Subcutaneous abdominal adipose tissue (tissue), 5 donors: ENCODE data around the gene MAPK11.

Source experiments
- H3K27ac ChIP-seq: one replicate; pipeline ENCODE4 v1.7.0; 2013; ENCODE audit warnings: low read depth, mild to moderate bottlenecking, inconsistent platforms, low read length, moderate library complexity
- H3K27me3 ChIP-seq, 5 donors: one replicate each; pipeline ENCODE4 v1.7.0; 2013; ENCODE audit warnings: low read length in 5 of 5, inconsistent platforms in 1 of 5; ENCODE audit not compliant: control insufficient read depth in 5 of 5, insufficient read depth in 4 of 5
- H3K36me3 ChIP-seq, 5 donors: one replicate each; pipeline ENCODE4 v1.7.0; 2013; ENCODE audit warnings: low read length in 5 of 5; ENCODE audit not compliant: control insufficient read depth in 5 of 5, insufficient read depth in 5 of 5
- H3K4me1 ChIP-seq, 5 donors: one replicate each; pipeline ENCODE4 v1.7.0; 2013; ENCODE audit warnings: low read length in 5 of 5, mild to moderate bottlenecking in 3 of 5, moderate library complexity in 1 of 5; ENCODE audit not compliant: control insufficient read depth in 5 of 5, insufficient read depth in 5 of 5
- H3K4me3 ChIP-seq, 5 donors: one replicate each; pipeline ENCODE4 v1.7.0; 2013; ENCODE audit warnings: low read length in 5 of 5, low read depth in 1 of 5
- H3K9ac ChIP-seq, 5 donors: one replicate each; pipeline ENCODE4 v1.7.0; 2013; ENCODE audit warnings: low read length in 5 of 5, mild to moderate bottlenecking in 4 of 5, moderate library complexity in 3 of 5
- H3K9me3 ChIP-seq, 5 donors: one replicate each; pipeline ENCODE4 v1.7.0; 2013; ENCODE audit warnings: low read length in 5 of 5; ENCODE audit not compliant: control insufficient read depth in 5 of 5
- donor health status: healthy.
- donor health status: healthy.
- donor health status: healthy.
- donor health status: healthy.
- donor health status: healthy.

The MAPK11 gene

DNA sequence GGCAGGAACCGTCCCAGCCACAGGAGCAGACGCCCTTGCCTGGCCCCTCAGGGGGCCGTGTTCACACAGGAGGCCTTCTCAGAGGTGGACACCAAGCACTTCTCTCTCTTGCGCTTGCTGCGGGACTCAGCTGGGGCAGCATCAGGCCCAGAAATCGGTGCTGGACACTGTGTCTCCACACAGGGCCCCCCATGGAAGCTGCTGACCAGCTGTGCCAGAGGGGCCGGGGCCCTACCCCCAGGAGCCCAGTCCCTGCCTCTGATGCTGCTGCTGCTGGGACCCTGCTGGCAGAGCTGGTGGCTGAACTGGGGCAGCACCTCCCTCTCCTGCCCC is 33.3 kb upstream of the MAPK11 start:
- Histone ChIP-seq H3K27me3 (no peaks in the 10 kb centered on the region), H3K36me3 (peaks cover 0 to 8% (median 0%) of the 10 kb centered on the region in 5 donors), H3K27ac (peak overlapping the region; percentile 94), H3K4me3 (peak overlapping the region in 2 of 5 donors; percentile 22 to 30), H3K4me1 (peaks cover 8 to 87% (median 80%) of the 10 kb centered on the region in 5 donors), H3K9me3 (no peaks in the 10 kb centered on the region), H3K9ac (peak overlapping the region in 3 of 5 donors; percentile 59 to 73 (median 65))

DNA sequence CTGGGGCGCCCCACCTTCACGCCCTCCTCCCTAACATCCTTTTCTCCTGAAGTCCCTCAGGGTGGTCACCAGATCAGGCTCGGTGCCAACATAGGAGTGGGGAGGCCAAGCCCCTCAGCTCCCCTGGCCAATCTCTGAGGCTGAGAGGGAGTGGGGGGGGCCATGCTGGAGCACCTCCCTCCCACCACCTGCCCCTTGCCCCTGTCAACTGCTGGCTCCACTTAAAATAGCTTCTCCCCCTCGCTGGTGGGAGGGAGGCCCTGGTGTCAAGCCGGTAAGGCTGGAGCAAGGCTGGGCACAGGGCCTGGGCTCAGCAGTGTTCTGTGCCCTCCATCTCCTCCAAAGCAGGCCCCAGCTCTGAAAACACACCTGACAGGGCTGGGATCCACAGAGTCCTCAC is 32.4 kb upstream of the MAPK11 start:
- Histone ChIP-seq H3K27me3 (no peaks in the 10 kb centered on the region), H3K9me3 (no peaks in the 10 kb centered on the region), H3K4me1 (peaks cover 6 to 82% (median 73%) of the 10 kb centered on the region in 5 donors), H3K36me3 (peaks cover 0 to 8% (median 0%) of the 10 kb centered on the region in 5 donors), H3K4me3 (no peak overlapping the region), H3K9ac (peak overlapping the region in 3 of 5 donors; percentile 26 to 73 (median 59)), H3K27ac (peak overlapping the region; percentile 94)

DNA sequence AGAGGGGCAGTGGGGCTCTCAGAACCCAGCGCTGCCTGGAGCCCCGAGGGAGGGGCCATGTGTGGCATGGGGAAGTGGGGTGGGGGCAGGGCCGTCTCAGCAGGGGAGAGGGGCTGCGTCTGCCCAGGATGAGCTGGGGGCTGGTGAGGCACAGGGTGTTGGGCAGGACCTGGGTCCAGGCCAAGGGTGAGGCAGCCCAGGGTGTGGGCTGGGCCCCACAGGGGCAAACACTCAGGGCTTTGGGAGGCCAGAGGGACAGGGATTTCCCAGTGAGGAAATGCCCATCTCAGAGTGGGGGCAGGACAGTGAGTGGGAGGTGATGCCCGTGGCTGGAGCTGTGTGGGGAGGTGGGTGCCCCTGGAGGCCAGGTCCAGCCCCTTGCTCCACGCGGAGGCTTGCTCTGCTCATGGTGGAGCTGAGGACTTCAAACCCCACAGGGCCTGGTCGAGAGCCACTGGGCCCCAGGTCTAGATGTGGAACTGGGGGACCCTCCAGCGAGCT is 31.9 kb upstream of the MAPK11 start:
- H3K27ac ChIP-seq: peak overlapping the region; percentile 94
- no peaks in the 10 kb centered on the region for H3K27me3 ChIP-seq
- H3K9me3 ChIP-seq: no peaks in the 10 kb centered on the region
- H3K9ac ChIP-seq: peak overlapping the region in 1 of 5 donors; percentile 73
- H3K36me3 ChIP-seq: peaks cover 0 to 8% (median 0%) of the 10 kb centered on the region in 5 donors
- peaks cover 6 to 86% (median 77%) of the 10 kb centered on the region in 5 donors for H3K4me1 ChIP-seq
- no peak overlapping the region for H3K4me3 ChIP-seq

DNA sequence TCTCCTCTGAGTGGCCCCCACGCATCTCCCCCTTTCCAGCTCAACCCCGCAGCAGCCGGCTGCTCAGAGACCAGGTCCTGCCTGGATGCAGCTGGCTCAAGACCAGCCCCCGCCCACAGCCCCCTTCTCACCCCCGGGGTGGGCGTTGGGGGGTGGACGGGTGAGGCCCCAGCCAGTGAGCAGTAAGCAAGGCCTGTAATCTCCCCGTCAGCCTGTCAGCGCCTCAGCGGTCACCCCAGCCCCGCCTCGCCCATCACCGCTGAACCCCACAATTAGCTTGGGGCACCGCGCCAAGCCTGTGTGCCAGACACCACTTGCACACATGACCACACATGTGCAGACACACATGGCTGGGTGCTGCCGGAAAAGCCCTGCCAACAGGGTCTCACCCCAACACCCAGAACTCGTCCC is 31.4 kb upstream of the MAPK11 start:
- H3K4me3 ChIP-seq: no peak overlapping the region
- H3K27me3 ChIP-seq: no peaks in the 10 kb centered on the region
- peaks cover 6 to 86% (median 79%) of the 10 kb centered on the region in 5 donors for H3K4me1 ChIP-seq
- peaks cover 0 to 8% (median 0%) of the 10 kb centered on the region in 5 donors for H3K36me3 ChIP-seq
- peak overlapping the region in 1 of 5 donors; percentile 37 for H3K9ac ChIP-seq
- H3K9me3 ChIP-seq: no peaks in the 10 kb centered on the region
- peak overlapping the region; percentile 94 for H3K27ac ChIP-seq

DNA sequence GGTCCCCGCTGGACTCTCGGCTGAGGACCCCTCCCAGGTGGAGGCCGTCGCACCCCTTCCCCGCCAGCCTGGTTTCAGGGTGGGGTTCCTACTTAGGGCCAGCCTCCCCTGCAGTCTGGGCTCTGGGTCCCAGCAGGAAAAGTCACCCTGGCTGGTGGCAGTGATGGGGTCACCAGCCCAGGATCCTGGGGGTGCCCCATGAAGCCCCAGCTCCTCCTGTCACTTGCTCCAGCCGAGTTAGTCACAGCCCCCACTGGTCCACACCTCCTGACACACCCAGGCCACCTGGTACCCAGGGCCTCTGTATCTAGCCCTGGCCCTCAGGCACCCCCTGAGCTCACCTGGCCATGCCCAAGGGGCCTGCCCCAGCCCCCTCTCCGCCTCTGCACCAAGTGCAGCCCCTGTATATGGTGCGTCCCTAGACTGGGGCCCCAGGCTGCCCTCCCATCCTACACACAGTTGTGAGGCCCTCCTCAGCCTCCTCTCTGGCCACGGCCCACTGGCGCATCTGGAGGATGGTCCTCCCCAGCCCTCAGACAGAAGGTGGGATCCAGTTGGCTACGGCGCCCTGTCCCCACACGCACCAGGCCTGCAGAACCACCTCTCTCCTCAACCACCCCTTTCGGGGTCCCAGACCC is 30.6 kb upstream of the MAPK11 start:
- no peak overlapping the region for H3K27ac ChIP-seq
- no peaks in the 10 kb centered on the region for H3K27me3 ChIP-seq
- H3K4me1 ChIP-seq: peaks cover 4 to 83% (median 76%) of the 10 kb centered on the region in 5 donors
- peaks cover 0 to 8% (median 0%) of the 10 kb centered on the region in 5 donors for H3K36me3 ChIP-seq
- no peak overlapping the region for H3K4me3 ChIP-seq
- no peak overlapping the region for H3K9ac ChIP-seq
- no peaks in the 10 kb centered on the region for H3K9me3 ChIP-seq

DNA sequence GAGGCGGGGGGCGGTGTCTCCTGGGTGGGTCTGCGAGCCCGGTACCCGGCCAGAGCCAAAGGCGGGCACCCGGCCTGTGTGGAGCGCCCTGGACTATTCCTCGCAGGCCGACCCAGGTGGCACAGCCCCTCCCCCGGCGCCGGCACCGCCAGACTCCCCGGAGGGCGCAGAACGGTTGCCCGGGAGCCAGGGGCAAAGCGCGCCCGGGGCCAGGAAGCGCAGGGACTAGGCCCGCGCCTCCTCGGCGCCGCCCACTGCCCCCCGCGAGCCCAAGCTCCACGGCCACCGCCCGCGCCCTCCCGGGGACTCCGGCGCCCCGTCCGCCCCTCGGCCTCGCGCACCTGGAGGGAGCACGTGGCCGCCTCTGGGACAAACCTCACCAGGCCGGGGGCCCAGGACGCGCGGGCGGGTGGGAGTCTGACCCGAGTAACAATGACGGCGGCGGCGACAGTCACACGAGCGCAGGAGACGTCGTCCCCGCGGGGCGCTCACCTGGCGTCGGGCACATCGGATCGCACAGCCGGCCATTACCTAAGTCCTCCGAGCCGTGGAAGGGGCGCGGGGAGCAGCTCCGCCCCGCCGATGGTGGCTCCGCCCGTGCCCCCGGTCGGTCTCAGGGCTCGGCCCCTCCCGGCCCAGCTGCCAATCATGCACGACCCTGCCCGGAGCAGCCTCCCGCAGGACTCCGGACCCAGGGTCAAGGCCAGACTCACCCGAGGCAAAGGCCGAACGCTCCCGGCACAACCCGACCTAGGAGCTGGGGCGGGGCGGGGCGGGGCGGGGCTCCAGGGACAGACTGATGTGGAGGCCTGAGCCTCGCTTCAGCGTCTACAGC is 29.8 kb upstream of the MAPK11 start:
- Histone ChIP-seq H3K9me3 (no peaks in the 10 kb centered on the region), H3K4me3 (peak overlapping the region in 3 of 5 donors; percentile 38 to 49 (median 44)), H3K36me3 (peaks cover 0 to 8% (median 0%) of the 10 kb centered on the region in 5 donors), H3K27me3 (no peaks in the 10 kb centered on the region), H3K27ac (no peak overlapping the region), H3K9ac (peak overlapping the region in 1 of 5 donors; percentile 35), H3K4me1 (peaks cover 1 to 75% (median 69%) of the 10 kb centered on the region in 5 donors)

DNA sequence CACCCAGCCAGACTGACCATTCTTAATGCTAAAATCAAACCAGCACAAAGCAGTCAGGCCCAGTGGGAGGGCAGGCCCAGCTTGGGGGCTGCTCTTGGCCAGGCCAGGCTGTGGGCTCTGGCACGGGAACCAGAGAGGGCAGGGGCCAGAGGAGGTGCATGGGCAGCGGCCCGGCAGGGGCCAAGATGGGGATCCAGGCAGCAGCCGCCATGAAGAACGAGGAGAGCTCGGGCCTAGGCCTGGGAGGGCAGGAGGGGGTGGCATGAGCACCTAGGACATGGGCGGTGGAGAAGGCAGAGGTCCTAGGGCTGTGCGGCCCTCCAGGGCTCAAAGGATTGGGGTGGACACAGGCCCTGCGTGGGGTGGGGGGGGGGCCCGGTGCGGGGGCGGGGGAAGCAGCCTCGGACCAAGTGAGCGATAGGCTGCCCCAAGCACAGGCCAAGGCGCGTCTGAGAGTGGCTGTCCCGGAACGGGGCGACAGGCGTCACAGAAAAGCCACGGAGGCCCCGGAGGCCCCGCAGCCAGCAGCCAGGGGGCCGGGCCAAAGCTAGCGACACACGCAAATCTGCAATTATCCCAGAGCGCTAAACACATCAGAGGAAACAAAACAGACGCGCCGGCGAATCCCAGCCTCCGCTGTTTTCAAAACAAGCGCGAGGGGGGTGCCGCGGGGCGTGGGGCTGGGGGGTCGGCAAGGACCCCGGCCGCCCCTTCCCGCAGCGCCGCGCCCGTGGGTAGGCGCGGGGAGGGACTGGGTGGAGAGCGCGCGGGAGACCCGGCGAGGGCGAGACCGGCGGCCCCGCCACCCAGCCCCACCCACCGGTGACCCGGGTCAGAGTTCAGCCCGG is 29.0 kb upstream of the MAPK11 start:
- Histone ChIP-seq H3K9ac (peak overlapping the region in 1 of 5 donors; percentile 35), H3K4me1 (peaks cover 3 to 75% (median 68%) of the 10 kb centered on the region in 5 donors)

DNA sequence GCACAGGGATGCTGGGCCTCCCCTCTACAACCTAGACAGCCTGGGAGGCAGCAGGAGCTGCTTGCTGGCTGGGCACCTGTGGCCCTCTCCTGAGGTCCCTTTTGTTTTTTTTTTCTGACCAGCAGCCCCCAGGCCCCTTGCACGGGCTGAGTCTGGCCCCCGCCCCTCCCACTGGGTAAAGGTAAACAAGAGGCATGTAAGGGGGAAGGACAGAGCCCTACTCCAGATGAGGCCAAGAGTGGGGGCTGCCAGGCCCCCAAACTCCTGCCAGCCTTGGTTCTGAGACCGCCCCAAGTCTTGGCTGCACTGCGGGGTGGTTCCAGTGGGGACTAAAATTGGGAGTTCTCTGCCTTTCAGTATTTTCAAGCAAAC is 28.1 kb upstream of the MAPK11 start:
- H3K4me3 ChIP-seq: no peak overlapping the region
- no peaks in the 10 kb centered on the region for H3K9me3 ChIP-seq
- peaks cover 0 to 6% (median 0%) of the 10 kb centered on the region in 5 donors for H3K36me3 ChIP-seq
- no peaks in the 10 kb centered on the region for H3K27me3 ChIP-seq
- H3K9ac ChIP-seq: no peak overlapping the region
- H3K27ac ChIP-seq: no peak overlapping the region
- H3K4me1 ChIP-seq: peaks cover 2 to 74% (median 68%) of the 10 kb centered on the region in 5 donors

More for the DNA sequence above, 29.0 kb upstream of the MAPK11 start:
- Histone ChIP-seq H3K9me3 (no peaks in the 10 kb centered on the region), H3K4me3 (peak overlapping the region in 3 of 5 donors; percentile 38 to 49 (median 44)), H3K36me3 (peaks cover 0 to 8% (median 0%) of the 10 kb centered on the region in 5 donors), H3K27me3 (no peaks in the 10 kb centered on the region), H3K27ac (no peak overlapping the region)

DNA sequence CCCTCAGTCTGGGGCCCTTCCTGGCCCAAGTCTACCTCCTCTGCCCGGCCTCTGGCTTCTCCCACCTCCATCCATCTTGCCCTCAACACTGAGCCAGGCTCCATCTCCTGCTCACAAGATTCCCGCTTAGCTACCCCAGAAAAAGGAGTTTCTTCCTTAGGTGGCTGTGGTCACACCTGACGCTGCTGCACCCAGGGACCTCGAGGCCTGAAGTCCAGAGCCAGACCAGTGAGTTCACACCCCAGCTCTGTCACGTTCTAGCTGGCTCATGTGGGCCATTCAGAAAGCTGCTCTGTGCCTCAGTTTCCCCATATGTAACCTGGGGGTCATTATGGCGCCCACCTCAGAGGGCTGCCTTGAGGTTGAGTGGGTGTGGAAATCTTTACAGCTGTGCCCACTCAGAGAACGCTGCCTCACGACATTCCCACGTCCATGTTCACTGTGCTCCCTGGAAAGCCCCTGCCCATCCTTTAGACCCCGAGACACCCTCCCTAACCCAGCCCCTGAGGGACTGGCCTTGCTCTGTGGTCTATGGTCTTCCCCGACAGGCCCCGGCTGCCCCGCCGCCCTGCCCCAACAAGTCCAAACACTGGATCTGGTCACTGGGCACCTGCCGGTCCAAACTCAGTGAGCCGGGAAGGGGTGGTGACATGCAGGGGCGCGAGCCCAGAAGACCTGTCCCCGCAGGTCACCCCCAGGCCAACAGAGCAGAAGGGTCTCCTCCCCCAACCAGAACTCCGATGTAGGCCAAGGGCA is 27.5 kb upstream of the MAPK11 start:
- H3K9ac ChIP-seq: peak overlapping the region in 1 of 5 donors; percentile 43
- H3K4me1 ChIP-seq: peaks cover 2 to 74% (median 68%) of the 10 kb centered on the region in 5 donors
- no peaks in the 10 kb centered on the region for H3K9me3 ChIP-seq
- H3K4me3 ChIP-seq: no peak overlapping the region
- H3K27ac ChIP-seq: peak overlapping the region; percentile 30
- peaks cover 0 to 6% (median 0%) of the 10 kb centered on the region in 5 donors for H3K36me3 ChIP-seq
- no peaks in the 10 kb centered on the region for H3K27me3 ChIP-seq
